ENCODE results near the gene MCM7. TPM values are rescaled to one million over a fixed set of nuclear protein-coding genes. Genes with fewer than 3 reads are reported as not detected.

Gene MCM7
- total RNA-seq, 1 experiment from 2014 or later = 387 TPM

GRCh38 chr7:100048680-100049079 lies 52.5 kb downstream of the MCM7 start (continued):
- TF ChIP-seq YY1 (IDR thresholded peaks at IDR 0.05; ENCODE audit: extremely low read depth, insufficient replicate concordance, low read depth, low read length) = no peak

GRCh38 chr7:100044718-100045117 lies 56.5 kb downstream of the MCM7 start:
- H3K27me3 ChIP-seq (ENCODE audit: insufficient read depth, low read length) = no peaks in the 10 kb centered on the region
- DNase-seq (ENCODE audit: low read depth, low spot score) = no peak
- ATAC-seq = no peak
- no peak for TF ChIP-seq ZFX (IDR thresholded peaks at IDR 0.05)
- no peak for TF ChIP-seq EZH2 (IDR thresholded peaks at IDR 0.05)
- TF ChIP-seq POLR2A (IDR thresholded peaks at IDR 0.05; ENCODE audit: borderline replicate concordance, extremely low read depth, insufficient read depth, insufficient read length) = no peak
- no peak for TF ChIP-seq EGR1 (IDR thresholded peaks at IDR 0.05; ENCODE audit: low read depth)
- no peak for TF ChIP-seq SP1 (IDR thresholded peaks at IDR 0.05; ENCODE audit: low read depth)
- TF ChIP-seq RAD21 (IDR thresholded peaks at IDR 0.05; ENCODE audit: low read depth) = no peak; the same call in 1 of the 2 replicates
- TF ChIP-seq TCF7L2 (IDR thresholded peaks at IDR 0.05; ENCODE audit: borderline replicate concordance, extremely low read depth, insufficient read depth, insufficient read length) = no peak
- TF ChIP-seq CEBPB (IDR thresholded peaks at IDR 0.05; ENCODE audit: low read depth) = no peak
- no peak for TF ChIP-seq ATF3 (IDR thresholded peaks at IDR 0.05)
- TF ChIP-seq SIN3A (IDR thresholded peaks at IDR 0.05; ENCODE audit: low read depth) = no peak
- TF ChIP-seq FOSL1 (IDR thresholded peaks at IDR 0.05; ENCODE audit: low read depth) = no peak
- TF ChIP-seq MAX (IDR thresholded peaks at IDR 0.05) = no peak
- no peaks in the 10 kb centered on the region for H3K9me2 ChIP-seq (ENCODE audit: insufficient read depth)
- ChIA-PET CTCF (no interaction called here), POLR2A (no interaction called here), RAD21 (ENCODE audit: low non-redundant PET in 1 of 2, low total read pairs in 2 of 2, uncharacterized antibody in 2 of 2, unreplicated experiment in 2 of 2) (no interaction called here)
- H4K20me1 ChIP-seq (ENCODE audit: insufficient read depth) = no peaks in the 10 kb centered on the region
- no peak overlapping the region for H2AFZ ChIP-seq (ENCODE audit: low read depth, low read length, poor library complexity, severe bottlenecking)
- H3K27ac ChIP-seq (ENCODE audit: low read depth, low read length) = no peak overlapping the region
- BruUV-seq (replicated peaks) = no TSS peak
- intact Hi-C loops (cut with micrococcal nuclease) = no loop called here
- H3K4me3 ChIP-seq (replicated peaks in 1 of 2; ENCODE audit: low read depth in 1 of 2, low read length in 2 of 2) = no peak overlapping the region
- no peaks in the 10 kb centered on the region for H3K36me3 ChIP-seq (ENCODE audit: control insufficient read depth in 1 of 2, insufficient read depth in 2 of 2, low read length in 2 of 2)
- H3K4me2 ChIP-seq (ENCODE audit: low read length) = no peak overlapping the region
- H3K4me1 ChIP-seq (ENCODE audit: control insufficient read depth in 1 of 2, insufficient read depth in 2 of 2, low read length in 2 of 2) = peaks cover 3 to 16% of the 10 kb centered on the region in 2 experiments; a peak in 3 of 4 replicates
- no peaks in the 10 kb centered on the region for H3K9me3 ChIP-seq (ENCODE audit: control insufficient read depth in 1 of 2, insufficient read depth in 1 of 2, low read depth in 1 of 2, low read length in 2 of 2)
- no peak overlapping the region for H3K9ac ChIP-seq (ENCODE audit: low read length)
- no peaks in the 10 kb centered on the region; the same call in 1 of the 2 replicates for H3K79me2 ChIP-seq (ENCODE audit: insufficient read depth, low read length)

MicroRNAs encoded within 50 kb of the gene (microRNA counts, 767-probe panel; counts per million panel counts)
- microRNA hsa-miR-106b-5p (18,847 counts per million, percentile 33 among the panel's probes with 10 or more counts), microRNA hsa-miR-25-3p (25,129 counts per million, percentile 77 among the panel's probes with 10 or more counts), microRNA hsa-miR-93-5p (25,662 counts per million, percentile 81 among the panel's probes with 10 or more counts)

Small RNAs within 50 kb of the gene (microRNA-seq; reads per million reads assigned to microRNA genes)
- 11,066 reads per million, percentile 96 among the genes with 10 or more reads in this experiment for gene MIR106B (ENCODE audit: borderline number of aligned reads)
- 653 reads per million, percentile 78 among the genes with 10 or more reads in this experiment for gene MIR25 (ENCODE audit: borderline number of aligned reads)
- gene MIR93 (ENCODE audit: borderline number of aligned reads) = 9,592 reads per million, percentile 95 among the genes with 10 or more reads in this experiment

Other genes with a start within 250 kb of the MCM7 start
- gene OR2AE1, start 224.4 kb downstream of the MCM7 start, total RNA-seq (2021; ENCODE audit: unreplicated experiment) = not detected
- 25.1 TPM for gene TRIM4, start 181.9 kb downstream of the MCM7 start, total RNA-seq (2021; ENCODE audit: unreplicated experiment)
- gene GJC3, start 171.8 kb downstream of the MCM7 start, total RNA-seq (2021; ENCODE audit: unreplicated experiment) = 0.76 TPM
- 1.1 TPM for gene AZGP1, start 125.4 kb downstream of the MCM7 start, total RNA-seq (2021; ENCODE audit: unreplicated experiment)
- 61.2 TPM for gene ZKSCAN1, start 85.8 kb downstream of the MCM7 start, total RNA-seq (2021; ENCODE audit: unreplicated experiment)
- gene ZSCAN21, start 51.6 kb downstream of the MCM7 start, total RNA-seq (2021; ENCODE audit: unreplicated experiment) = 10.3 TPM
- gene ZNF3, start 19.7 kb downstream of the MCM7 start, total RNA-seq (2021; ENCODE audit: unreplicated experiment) = 28.2 TPM
- 126 TPM for gene COPS6, start 12.4 kb downstream of the MCM7 start, total RNA-seq (2021; ENCODE audit: unreplicated experiment)
- 20.0 TPM for gene AP4M1, start 246 bp upstream of the MCM7 start, total RNA-seq (2021; ENCODE audit: unreplicated experiment)
- 67.4 TPM for gene TAF6, start 18.0 kb upstream of the MCM7 start, total RNA-seq (2021; ENCODE audit: unreplicated experiment)
- 2.6 TPM for gene CNPY4, start 18.2 kb upstream of the MCM7 start, total RNA-seq (2021; ENCODE audit: unreplicated experiment)
- gene MBLAC1, start 25.6 kb upstream of the MCM7 start, total RNA-seq (2021; ENCODE audit: unreplicated experiment) = 2.0 TPM
- gene LAMTOR4, start 47.5 kb upstream of the MCM7 start, total RNA-seq (2021; ENCODE audit: unreplicated experiment) = 152 TPM
- 23.2 TPM for gene TRAPPC14, start 57.3 kb upstream of the MCM7 start, total RNA-seq (2021; ENCODE audit: unreplicated experiment)
- gene GAL3ST4, start 67.2 kb upstream of the MCM7 start, total RNA-seq (2021; ENCODE audit: unreplicated experiment) = 3.3 TPM
- 17.9 TPM for gene GPC2, start 76.0 kb upstream of the MCM7 start, total RNA-seq (2021; ENCODE audit: unreplicated experiment)
- 1.2 TPM for gene STAG3, start 76.5 kb upstream of the MCM7 start, total RNA-seq (2021; ENCODE audit: unreplicated experiment)
- 0.30 TPM for gene PVRIG, start 118.6 kb upstream of the MCM7 start, total RNA-seq (2021; ENCODE audit: unreplicated experiment)
- not detected for gene SPDYE3, start 206.3 kb upstream of the MCM7 start, total RNA-seq (2021; ENCODE audit: unreplicated experiment)

Measured in HCT116 (cell line).